ENCODE results near the gene MLF2. TPM values are rescaled to one million over a fixed set of nuclear protein-coding genes. Genes with fewer than 3 reads are reported as not detected.
"Not testable (repeated sequence)": the region's sequence is repeated elsewhere in the genome, so short reads cannot be mapped to it uniquely, and the experiment has no call there.

MLF2 gene
- total RNA-seq, 1 experiment from 2014 or later = 168 TPM

GRCh38 chr12:6765634-6766581 is 13.0 kb upstream of the MLF2 start, which contains the start of gene PTMS:
Gene PTMS (plus strand): TSS chr12:6766363. CDS start chr12:6766706, 343 bp downstream.
- DNase-seq (ENCODE audit: low spot score) = peak; percentile 86

GRCh38 chr12:6765048-6765633 is 12.2 kb upstream of the MLF2 start:
- no peak for DNase-seq (ENCODE audit: low spot score)

GRCh38 chr12:6764011-6764828 is 11.3 kb upstream of the MLF2 start:
- peak; percentile 98 for DNase-seq (ENCODE audit: low spot score)

- no peak for DNase-seq (ENCODE audit: low spot score)
Measured at GRCh38 chr12:6763380-6763779, 10.4 kb upstream of the MLF2 start.

DNA sequence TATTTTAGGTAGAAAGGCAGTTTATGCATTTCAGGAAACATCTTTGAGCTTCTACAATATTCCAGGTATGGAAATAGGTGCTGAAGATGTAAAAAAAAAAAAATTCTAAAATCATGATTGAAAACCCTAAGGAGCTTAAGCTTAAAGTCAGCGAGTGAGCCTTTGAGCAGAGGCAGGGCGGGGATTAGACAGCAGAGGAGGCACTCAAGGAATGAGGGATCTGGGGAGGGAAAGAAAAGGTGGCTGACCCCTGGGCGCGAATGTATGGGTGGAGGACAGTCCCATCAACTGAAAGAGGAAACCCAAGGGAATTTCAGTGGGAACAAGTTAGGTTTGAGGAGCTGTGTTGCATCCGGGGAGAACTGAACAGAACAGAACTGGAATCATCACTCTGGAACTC is 6.8 kb upstream of the MLF2 start:
- no peak for DNase-seq (ENCODE audit: low spot score)

DNA sequence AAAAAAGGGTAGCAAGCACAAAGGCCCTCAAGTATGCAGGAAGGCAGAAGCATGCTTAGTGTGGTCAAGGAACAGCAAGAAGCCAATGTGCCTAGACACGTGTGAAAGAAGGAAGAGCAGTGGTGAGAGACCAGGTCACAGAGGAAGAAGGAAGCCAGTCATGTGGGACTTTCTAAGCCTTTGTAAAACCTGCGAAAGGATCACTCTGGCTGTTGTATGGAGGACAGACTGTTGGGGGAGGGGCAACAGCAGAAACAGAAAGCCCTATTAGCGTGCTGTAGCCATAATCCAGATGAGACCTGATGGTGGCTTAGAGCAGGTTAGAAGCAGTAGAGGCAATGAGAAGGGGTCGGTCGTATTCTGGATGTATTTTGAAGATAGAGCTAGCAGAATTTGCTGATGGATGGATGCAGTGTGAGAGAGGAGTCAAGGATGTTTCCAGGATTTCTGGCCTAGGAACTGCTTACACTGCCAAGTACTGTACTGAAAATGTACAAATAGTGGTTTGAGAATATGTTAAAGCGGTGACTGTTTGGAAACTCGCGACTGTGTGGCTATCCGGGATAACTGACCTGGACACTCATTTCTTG is 5.7 kb upstream of the MLF2 start:
- no peak for DNase-seq (ENCODE audit: low spot score)

- DNase-seq (ENCODE audit: low spot score) = no peak
Measured at GRCh38 chr12:6757028-6757690, 4.2 kb upstream of the MLF2 start.

DNA sequence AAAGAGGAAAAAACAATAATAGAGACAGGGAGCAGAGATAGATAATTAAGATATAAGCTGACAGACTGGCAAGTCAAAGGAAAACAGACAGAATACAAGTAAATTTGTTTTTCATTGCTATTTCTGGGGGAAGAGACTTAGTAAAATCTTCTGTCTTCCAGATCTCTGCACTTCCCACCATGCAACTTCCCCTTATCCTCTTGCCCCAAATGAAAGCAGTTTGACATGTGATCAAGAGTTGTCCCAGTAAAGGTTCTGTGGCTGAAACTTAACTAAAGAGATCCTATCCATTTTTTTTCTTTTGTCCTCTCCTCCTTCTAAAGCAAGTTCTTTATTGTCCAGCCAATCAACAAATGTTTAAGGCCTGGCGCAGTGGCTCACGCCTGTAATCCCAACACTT is 1.5 kb upstream of the MLF2 start:
- no peak for DNase-seq (ENCODE audit: low spot score)

DNA sequence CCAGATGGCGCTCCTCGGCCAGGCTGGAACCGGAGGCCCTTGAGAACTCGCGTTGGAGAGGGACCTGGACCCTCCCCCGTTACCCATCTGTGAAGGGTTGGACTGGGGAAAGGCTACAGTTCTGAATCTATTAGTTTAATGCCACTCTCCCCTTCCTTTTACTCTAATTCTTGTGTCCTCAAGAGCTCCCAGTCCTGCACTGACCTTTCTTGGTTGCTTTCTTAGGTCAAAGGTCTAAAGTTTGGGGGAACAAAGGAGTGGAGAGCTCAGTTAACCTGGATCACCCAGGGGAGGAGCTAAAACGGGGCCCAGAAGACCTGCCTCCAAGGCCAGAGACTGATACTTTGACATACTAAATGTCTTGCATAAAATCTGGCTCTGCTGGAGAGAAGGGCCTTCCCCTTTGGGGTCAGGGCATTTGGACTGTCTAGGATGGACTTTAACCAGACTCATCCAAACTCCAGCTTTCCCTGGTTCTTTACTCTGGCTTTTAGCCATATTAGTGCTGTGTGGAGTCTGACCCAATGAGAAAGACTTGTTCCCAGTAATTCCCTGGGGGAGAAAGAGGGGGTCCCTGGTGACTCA is 923 bp upstream of the MLF2 start:
- no peak for DNase-seq (ENCODE audit: low spot score)

GRCh38 chr12:6752167-6752920 is 597 bp downstream of the MLF2 start:
- no peak for DNase-seq (ENCODE audit: low spot score)

DNA sequence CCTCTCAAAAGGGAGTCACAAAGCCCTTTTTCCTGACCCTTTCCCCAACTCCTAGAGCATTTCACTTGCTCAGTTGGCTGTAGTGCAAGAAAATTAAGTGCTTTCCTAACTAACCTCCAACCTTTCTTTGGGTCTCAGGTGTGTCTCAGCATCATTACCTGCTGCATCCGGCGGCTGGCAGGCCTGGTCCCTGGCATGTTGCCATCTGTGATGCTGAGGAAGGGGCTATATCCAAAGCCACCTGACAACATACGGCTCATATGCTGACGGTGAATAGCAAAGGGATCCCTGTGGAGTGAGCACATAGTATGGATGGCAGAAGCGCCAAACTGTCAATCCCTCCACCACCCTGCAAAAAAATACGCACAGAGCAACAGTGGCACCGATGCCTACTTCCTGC is 1.2 kb downstream of the MLF2 start:
- no peak for DNase-seq (ENCODE audit: low spot score)

GRCh38 chr12:6750506-6750905 is 2.4 kb downstream of the MLF2 start:
- DNase-seq (ENCODE audit: low spot score) = no peak

GRCh38 chr12:6748761-6749160 is 4.2 kb downstream of the MLF2 start:
- DNase-seq (ENCODE audit: low spot score) = no peak

GRCh38 chr12:6747216-6747615 is 5.7 kb downstream of the MLF2 start:
- DNase-seq (ENCODE audit: low spot score) = no peak

DNA sequence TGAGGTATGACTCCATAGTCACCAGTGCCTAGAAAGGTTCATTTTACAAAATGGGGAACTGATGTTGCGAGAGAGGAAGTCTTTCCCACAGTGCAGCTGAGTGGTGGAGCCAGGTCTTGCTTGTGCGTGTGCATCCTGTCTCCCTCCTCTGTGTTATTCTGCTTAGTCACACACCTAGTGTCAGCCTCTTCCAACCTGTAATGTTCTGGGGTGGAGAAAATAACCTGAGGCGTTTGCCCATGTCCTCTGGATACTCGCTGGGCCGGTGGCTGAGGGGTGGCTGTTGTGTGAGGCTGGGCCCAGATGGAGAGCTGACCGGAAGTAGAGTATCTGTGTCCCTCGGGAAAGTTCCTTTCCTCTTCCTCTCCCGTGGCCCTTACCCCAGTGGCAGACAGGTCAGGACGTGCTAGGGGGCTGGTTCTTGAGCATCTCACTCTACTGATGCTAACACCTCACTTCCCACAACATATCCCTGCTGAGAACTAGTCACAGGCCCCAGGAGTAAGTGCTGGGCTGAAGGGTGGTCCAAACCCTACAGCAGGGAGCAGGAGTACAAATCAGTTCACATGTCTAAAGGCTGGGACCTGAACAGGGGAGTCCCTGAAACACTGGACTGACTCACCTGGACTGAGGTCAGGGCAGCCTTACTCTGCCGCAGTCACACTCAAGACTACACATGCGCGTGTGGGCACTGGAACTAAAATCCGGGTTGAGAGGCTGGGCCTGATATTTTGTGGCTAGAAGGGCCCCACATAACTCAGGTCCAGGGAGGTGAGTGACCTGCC is 7.0 kb downstream of the MLF2 start:
- DNase-seq (ENCODE audit: low spot score) = no peak

GRCh38 chr12:6743300-6743699 is 9.6 kb downstream of the MLF2 start:
- DNase-seq (ENCODE audit: low spot score) = not testable (repeated sequence)

DNA sequence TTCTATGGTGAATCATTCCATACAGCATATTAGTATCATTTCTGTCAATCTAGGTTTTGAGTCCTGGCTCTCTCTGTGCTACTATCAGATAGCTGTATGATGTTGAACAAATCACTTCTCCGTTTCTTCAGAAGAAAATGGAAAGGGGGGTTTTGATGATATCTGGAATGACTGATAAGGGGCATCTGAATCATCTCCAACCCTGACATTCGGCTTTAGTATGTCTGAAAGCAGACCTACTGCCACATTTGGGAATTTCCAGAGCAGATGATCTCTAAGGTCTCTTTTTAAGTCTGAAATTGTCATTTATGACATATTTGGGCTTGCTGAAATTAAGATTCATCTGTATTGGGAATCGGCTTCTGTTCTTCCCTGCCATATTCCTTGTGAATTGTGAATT is 10.1 kb downstream of the MLF2 start:
- DNase-seq (ENCODE audit: low spot score) = no peak

DNA sequence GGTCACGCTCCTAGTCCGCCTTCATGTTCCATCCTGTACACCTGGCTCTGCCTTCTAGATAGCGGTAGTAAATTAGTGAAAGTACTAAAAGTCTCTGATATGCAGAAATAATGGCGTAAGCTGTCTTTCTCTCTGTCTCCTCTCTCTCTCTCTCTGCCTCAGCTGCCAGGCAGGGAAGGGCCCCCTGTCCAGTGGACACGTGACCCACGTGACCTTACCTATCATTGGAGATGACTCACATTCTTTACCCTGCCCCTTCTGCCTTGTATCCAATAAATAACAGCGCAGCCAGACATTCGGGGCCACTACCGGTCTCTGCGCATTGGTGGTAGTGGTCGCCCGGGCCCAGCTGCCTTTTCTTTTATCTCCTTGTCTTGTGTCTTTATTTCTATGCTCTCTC is 10.9 kb downstream of the MLF2 start:
- not testable (repeated sequence) for DNase-seq (ENCODE audit: low spot score)

- no peak for DNase-seq (ENCODE audit: low spot score)
Measured at GRCh38 chr12:6736754-6737153, 16.2 kb downstream of the MLF2 start.

Data from A172 (cell line).